HepG2 (cell line): ENCODE results near the gene DAAM1. TPM values are rescaled to one million over a fixed set of nuclear protein-coding genes. Genes with fewer than 3 reads are reported as not detected.

Experiments used
- CC2D1A ChIP-seq: sonication (generic); formaldehyde crosslinking; IDR thresholded peaks from 2 replicates; pipeline ENCODE4 v1.8.1; 2023; ENCODE audit warnings: mild to moderate bottlenecking, missing genetic modification reagents
- FLYWCH1 ChIP-seq: sonication (generic); formaldehyde crosslinking; IDR thresholded peaks from 2 replicates; pipeline ENCODE4 v1.8.1; 2023; ENCODE audit warnings: mild to moderate bottlenecking, missing genetic modification reagents
- FOXK2 ChIP-seq: fragments of 450-650 bp; IDR thresholded peaks from 2 replicates; pipeline ENCODE4 v1.6.1; 2016
- HDAC1 ChIP-seq: sonication (generic); formaldehyde crosslinking; IDR thresholded peaks from 2 replicates; pipeline ENCODE4 v1.5.1; 2020; ENCODE audit warnings: mild to moderate bottlenecking, missing genetic modification reagents
- HOXD1 ChIP-seq: sonication (generic); formaldehyde crosslinking; IDR thresholded peaks from 2 replicates; pipeline ENCODE4 v1.5.0; 2020; ENCODE audit warnings: missing genetic modification reagents
- IKZF5 ChIP-seq: IDR thresholded peaks from 2 replicates; pipeline ENCODE4 v1.6.1; 2018; ENCODE audit warnings: missing genetic modification reagents, mild to moderate bottlenecking, missing compliant biosample characterization
- IRX3 ChIP-seq: sonication (generic); formaldehyde crosslinking; IDR thresholded peaks from 2 replicates; pipeline ENCODE4 v1.8.1; 2023; ENCODE audit warnings: mild to moderate bottlenecking, low read depth, missing genetic modification reagents, borderline replicate concordance
- MIER2 ChIP-seq: IDR thresholded peaks from 2 replicates; pipeline ENCODE4 v1.6.1; 2016; ENCODE audit warnings: missing biosample characterization, missing genetic modification reagents
- MTA1 ChIP-seq: sonication (generic); formaldehyde crosslinking; IDR thresholded peaks from 2 replicates; pipeline ENCODE4 v1.4.0; 2020; ENCODE audit warnings: missing genetic modification reagents, mild to moderate bottlenecking, borderline replicate concordance
- NONO ChIP-seq, 2 experiments: fragments of 450-650 bp in 1 of 2; sonication (generic) in 1 of 2; formaldehyde crosslinking in 1 of 2; IDR thresholded peaks in 1 of 2; conservative IDR thresholded peaks in 1 of 2; 2 replicates each; pipeline versions ENCODE4 v1.6.1 to v1.8.0; 2017 to 2022; ENCODE audit warnings: mild to moderate bottlenecking in 1 of 2, missing genetic modification reagents in 1 of 2, moderate library complexity in 1 of 2
- SP2 ChIP-seq: sonication (generic); formaldehyde crosslinking; IDR thresholded peaks from 2 replicates; pipeline ENCODE4 v1.5.1; 2020; ENCODE audit warnings: mild to moderate bottlenecking, missing genetic modification reagents
- ZFP36L2 ChIP-seq: sonication (generic); formaldehyde crosslinking; IDR thresholded peaks from 2 replicates; pipeline ENCODE4 v1.4.0; 2020; ENCODE audit warnings: missing genetic modification reagents
- ZMYM2 ChIP-seq: sonication (generic); formaldehyde crosslinking; IDR thresholded peaks from 2 replicates; pipeline ENCODE4 v1.8.0; 2022; ENCODE audit warnings: mild to moderate bottlenecking, missing genetic modification reagents
- ZNF317 ChIP-seq: sonication (generic); formaldehyde crosslinking; IDR thresholded peaks from 2 replicates; pipeline ENCODE4 v1.5.0; 2020; ENCODE audit warnings: mild to moderate bottlenecking, missing genetic modification reagents
- ZNF510 ChIP-seq: sonication (generic); formaldehyde crosslinking; IDR thresholded peaks from 2 replicates; pipeline ENCODE4 v1.4.0; 2020; ENCODE audit warnings: low read depth, mild to moderate bottlenecking, missing genetic modification reagents
- ZNF672 ChIP-seq: sonication (generic); formaldehyde crosslinking; IDR thresholded peaks from 2 replicates; pipeline ENCODE4 v1.8.1; 2022; ENCODE audit warnings: missing genetic modification reagents
- ZNF7 ChIP-seq: IDR thresholded peaks from 2 replicates; pipeline ENCODE4 v1.6.1; 2016; ENCODE audit warnings: missing biosample characterization, missing genetic modification reagents
- polyA plus RNA-seq, 8 experiments: library from polyadenylated mRNA; depleted of rRNA in 3 of 8; stranded (reverse) in 7 of 8; unstranded in 1 of 8; fragments of >200 nt; fragmentation: Illumina TruSeq in 4 of 8; extraction: Trizol in 4 of 8; gene quantifications; 2 replicates each; pipeline versions ENCODE4 v1.2.1 to v1.2.3, GENCODE V29; 2011 to 2016; ENCODE audit warnings: low read depth in 4 of 8, missing spikeins in 1 of 8, mixed read lengths in 1 of 8; ENCODE audit not compliant: insufficient read depth in 1 of 8
- total RNA-seq, 5 experiments: library from RNA; depleted of rRNA; stranded (reverse); fragments of >200 nt; fragmentation: Illumina TruSeq; extraction: Trizol; gene quantifications; 2 replicates each; pipeline ENCODE4 v1.2.3, GENCODE V29; 2016; ENCODE audit warnings: low read depth in 1 of 5
- TF ChIP-seq, protein P1 (sequence below): sonication (generic); formaldehyde crosslinking; IDR thresholded peaks from 2 replicates; pipeline ENCODE4 v1.4.0; 2020; ENCODE audit warnings: missing genetic modification reagents
- TF ChIP-seq, protein P2 (sequence below): sonication (generic); formaldehyde crosslinking; conservative IDR thresholded peaks from 2 replicates; pipeline ENCODE4 v1.4.0; 2020; ENCODE audit warnings: mild to moderate bottlenecking, missing genetic modification reagents, moderate library complexity
- TF ChIP-seq, protein P3 (sequence below): sonication (generic); formaldehyde crosslinking; IDR thresholded peaks from 2 replicates; pipeline ENCODE4 v1.4.0; 2020; ENCODE audit warnings: missing genetic modification reagents

DAAM1 gene
- total and polyA plus RNA-seq, 2 of the 13 experiments (the other 11 are each of a cell fraction or from before 2014, with no cell fraction given) = 10.9 to 24.5 TPM

GRCh38 chr14:59297071-59297776 lies 108.8 kb downstream of the DAAM1 start (continued):
- TF ChIP-seq, protein P1, sequence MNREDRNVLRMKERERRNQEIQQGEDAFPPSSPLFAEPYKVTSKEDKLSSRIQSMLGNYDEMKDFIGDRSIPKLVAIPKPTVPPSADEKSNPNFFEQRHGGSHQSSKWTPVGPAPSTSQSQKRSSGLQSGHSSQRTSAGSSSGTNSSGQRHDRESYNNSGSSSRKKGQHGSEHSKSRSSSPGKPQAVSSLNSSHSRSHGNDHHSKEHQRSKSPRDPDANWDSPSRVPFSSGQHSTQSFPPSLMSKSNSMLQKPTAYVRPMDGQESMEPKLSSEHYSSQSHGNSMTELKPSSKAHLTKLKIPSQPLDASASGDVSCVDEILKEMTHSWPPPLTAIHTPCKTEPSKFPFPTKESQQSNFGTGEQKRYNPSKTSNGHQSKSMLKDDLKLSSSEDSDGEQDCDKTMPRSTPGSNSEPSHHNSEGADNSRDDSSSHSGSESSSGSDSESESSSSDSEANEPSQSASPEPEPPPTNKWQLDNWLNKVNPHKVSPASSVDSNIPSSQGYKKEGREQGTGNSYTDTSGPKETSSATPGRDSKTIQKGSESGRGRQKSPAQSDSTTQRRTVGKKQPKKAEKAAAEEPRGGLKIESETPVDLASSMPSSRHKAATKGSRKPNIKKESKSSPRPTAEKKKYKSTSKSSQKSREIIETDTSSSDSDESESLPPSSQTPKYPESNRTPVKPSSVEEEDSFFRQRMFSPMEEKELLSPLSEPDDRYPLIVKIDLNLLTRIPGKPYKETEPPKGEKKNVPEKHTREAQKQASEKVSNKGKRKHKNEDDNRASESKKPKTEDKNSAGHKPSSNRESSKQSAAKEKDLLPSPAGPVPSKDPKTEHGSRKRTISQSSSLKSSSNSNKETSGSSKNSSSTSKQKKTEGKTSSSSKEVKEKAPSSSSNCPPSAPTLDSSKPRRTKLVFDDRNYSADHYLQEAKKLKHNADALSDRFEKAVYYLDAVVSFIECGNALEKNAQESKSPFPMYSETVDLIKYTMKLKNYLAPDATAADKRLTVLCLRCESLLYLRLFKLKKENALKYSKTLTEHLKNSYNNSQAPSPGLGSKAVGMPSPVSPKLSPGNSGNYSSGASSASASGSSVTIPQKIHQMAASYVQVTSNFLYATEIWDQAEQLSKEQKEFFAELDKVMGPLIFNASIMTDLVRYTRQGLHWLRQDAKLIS = no peak
- no peak for TF ChIP-seq ZNF317 (CRISPR knock-in tag)
- no peak for TF ChIP-seq CC2D1A
- no peak for TF ChIP-seq MTA1 (CRISPR knock-in tag)
- TF ChIP-seq NONO (IDR thresholded peaks at IDR 0.05) = no peak
- TF ChIP-seq NONO (CRISPR knock-in tag; conservative IDR thresholded peaks at IDR 0.05) = peak; percentile 30; the same call in 1 of the 2 replicates
- peak; percentile 78; the same call in 1 of the 2 replicates for TF ChIP-seq MIER2
- TF ChIP-seq HOXD1 (CRISPR knock-in tag) = 0 out of 2 replicates have a peak, but pooled peaks have one; percentile 4
- TF ChIP-seq ZNF672 (CRISPR knock-in tag) = no peak
- TF ChIP-seq ZNF510 (CRISPR knock-in tag) = no peak
- TF ChIP-seq IRX3 = no peak
- no peak for TF ChIP-seq SP2 (CRISPR knock-in tag)
- TF ChIP-seq FLYWCH1 (CRISPR knock-in tag) = no peak
- no peak for TF ChIP-seq ZNF7
- TF ChIP-seq FOXK2 = peak; percentile 48; the same call in 1 of the 2 replicates
- peak; percentile 57; the same call in 1 of the 2 replicates for TF ChIP-seq IKZF5 (CRISPR knock-in tag)
- no peak for TF ChIP-seq ZFP36L2 (CRISPR knock-in tag)
- TF ChIP-seq, protein P2, sequence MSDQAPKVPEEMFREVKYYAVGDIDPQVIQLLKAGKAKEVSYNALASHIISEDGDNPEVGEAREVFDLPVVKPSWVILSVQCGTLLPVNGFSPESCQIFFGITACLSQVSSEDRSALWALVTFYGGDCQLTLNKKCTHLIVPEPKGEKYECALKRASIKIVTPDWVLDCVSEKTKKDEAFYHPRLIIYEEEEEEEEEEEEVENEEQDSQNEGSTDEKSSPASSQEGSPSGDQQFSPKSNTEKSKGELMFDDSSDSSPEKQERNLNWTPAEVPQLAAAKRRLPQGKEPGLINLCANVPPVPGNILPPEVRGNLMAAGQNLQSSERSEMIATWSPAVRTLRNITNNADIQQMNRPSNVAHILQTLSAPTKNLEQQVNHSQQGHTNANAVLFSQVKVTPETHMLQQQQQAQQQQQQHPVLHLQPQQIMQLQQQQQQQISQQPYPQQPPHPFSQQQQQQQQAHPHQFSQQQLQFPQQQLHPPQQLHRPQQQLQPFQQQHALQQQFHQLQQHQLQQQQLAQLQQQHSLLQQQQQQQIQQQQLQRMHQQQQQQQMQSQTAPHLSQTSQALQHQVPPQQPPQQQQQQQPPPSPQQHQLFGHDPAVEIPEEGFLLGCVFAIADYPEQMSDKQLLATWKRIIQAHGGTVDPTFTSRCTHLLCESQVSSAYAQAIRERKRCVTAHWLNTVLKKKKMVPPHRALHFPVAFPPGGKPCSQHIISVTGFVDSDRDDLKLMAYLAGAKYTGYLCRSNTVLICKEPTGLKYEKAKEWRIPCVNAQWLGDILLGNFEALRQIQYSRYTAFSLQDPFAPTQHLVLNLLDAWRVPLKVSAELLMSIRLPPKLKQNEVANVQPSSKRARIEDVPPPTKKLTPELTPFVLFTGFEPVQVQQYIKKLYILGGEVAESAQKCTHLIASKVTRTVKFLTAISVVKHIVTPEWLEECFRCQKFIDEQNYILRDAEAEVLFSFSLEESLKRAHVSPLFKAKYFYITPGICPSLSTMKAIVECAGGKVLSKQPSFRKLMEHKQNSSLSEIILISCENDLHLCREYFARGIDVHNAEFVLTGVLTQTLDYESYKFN = peak; percentile 56
- TF ChIP-seq ZMYM2 (CRISPR knock-in tag) = 0 out of 2 replicates have a peak, but pooled peaks have one; percentile 60
- TF ChIP-seq, protein P3, sequence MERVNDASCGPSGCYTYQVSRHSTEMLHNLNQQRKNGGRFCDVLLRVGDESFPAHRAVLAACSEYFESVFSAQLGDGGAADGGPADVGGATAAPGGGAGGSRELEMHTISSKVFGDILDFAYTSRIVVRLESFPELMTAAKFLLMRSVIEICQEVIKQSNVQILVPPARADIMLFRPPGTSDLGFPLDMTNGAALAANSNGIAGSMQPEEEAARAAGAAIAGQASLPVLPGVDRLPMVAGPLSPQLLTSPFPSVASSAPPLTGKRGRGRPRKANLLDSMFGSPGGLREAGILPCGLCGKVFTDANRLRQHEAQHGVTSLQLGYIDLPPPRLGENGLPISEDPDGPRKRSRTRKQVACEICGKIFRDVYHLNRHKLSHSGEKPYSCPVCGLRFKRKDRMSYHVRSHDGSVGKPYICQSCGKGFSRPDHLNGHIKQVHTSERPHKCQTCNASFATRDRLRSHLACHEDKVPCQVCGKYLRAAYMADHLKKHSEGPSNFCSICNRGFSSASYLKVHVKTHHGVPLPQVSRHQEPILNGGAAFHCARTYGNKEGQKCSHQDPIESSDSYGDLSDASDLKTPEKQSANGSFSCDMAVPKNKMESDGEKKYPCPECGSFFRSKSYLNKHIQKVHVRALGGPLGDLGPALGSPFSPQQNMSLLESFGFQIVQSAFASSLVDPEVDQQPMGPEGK (CRISPR knock-in tag) = peak; percentile 28; the same call in 1 of the 2 replicates
- peak; percentile 89 for TF ChIP-seq HDAC1
